H1 (cell line): ENCODE results near the gene CADM1.

ENCODE experiments used
- ASH2L ChIP-seq: fragments of 200-600, 300-600 bp; sonication (generic); IDR thresholded peaks from one replicate; pipeline ENCODE4 v1.7.1; 2017; ENCODE audit warnings: low read length
- CEBPB ChIP-seq: IDR thresholded peaks from 2 replicates; pipeline ENCODE4 v1.6.1; 2012; ENCODE audit warnings: low read depth, low read length
- PHF8 ChIP-seq: fragments of 200-600 bp; sonication (generic); conservative IDR thresholded peaks from 2 replicates; pipeline ENCODE4 v1.7.1; 2012; ENCODE audit warnings: low read depth, mild to moderate bottlenecking, inconsistent platforms, low read length, moderate library complexity
- SP1 ChIP-seq: IDR thresholded peaks from 2 replicates; pipeline ENCODE4 v1.6.1; 2011; ENCODE audit warnings: low read depth, low read length
- TF ChIP-seq, protein P1 (sequence below), 3 experiments: IDR thresholded peaks; 1 replicate in 2 of 3; 2 replicates in 1 of 3; pipeline versions ENCODE4 v1.5.1 to v1.6.1; 2011; ENCODE audit warnings: low read length in 3 of 3, mild to moderate bottlenecking in 3 of 3, inconsistent platforms in 2 of 3, low read depth in 1 of 3, moderate library complexity in 1 of 3; ENCODE audit not compliant: insufficient read depth in 1 of 3; ENCODE audit errors: control extremely low read depth in 1 of 3
- TF ChIP-seq, protein P2 (sequence below): IDR thresholded peaks from 2 replicates; pipeline ENCODE4 v1.6.1; 2011; ENCODE audit warnings: low read length, improper control_type of control experiment

DNA sequence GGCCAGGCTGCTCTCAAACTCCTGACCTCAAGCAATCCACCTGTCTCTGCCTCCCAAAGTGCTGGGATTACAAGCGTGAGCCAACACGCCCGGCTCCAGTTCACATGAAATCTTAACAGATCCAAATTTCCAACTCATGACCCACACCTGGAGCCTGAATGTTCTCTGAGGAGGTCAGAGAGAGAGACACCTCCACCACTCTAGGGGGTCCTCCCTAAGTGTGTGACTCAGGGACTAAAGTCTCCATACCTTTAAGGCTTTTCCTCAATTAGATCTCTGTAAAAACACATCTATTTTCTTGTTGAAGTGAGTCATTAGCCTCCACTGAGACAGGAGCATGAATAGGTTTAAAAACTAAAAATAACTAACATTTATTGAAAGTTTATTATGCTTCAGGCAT lies 376.4 kb downstream of the CADM1 start:
- TF ChIP-seq ASH2L (no peak), SP1 (no peak), PHF8 (no peak), CEBPB (no peak)
- TF ChIP-seq, protein P1, sequence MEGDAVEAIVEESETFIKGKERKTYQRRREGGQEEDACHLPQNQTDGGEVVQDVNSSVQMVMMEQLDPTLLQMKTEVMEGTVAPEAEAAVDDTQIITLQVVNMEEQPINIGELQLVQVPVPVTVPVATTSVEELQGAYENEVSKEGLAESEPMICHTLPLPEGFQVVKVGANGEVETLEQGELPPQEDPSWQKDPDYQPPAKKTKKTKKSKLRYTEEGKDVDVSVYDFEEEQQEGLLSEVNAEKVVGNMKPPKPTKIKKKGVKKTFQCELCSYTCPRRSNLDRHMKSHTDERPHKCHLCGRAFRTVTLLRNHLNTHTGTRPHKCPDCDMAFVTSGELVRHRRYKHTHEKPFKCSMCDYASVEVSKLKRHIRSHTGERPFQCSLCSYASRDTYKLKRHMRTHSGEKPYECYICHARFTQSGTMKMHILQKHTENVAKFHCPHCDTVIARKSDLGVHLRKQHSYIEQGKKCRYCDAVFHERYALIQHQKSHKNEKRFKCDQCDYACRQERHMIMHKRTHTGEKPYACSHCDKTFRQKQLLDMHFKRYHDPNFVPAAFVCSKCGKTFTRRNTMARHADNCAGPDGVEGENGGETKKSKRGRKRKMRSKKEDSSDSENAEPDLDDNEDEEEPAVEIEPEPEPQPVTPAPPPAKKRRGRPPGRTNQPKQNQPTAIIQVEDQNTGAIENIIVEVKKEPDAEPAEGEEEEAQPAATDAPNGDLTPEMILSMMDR (IDR thresholded peaks at IDR 0.05; ENCODE audit: control extremely low read depth in 1 of 3, insufficient read depth in 1 of 3, low read depth in 1 of 3, low read length in 3 of 3), result no peak
- TF ChIP-seq, protein P2, sequence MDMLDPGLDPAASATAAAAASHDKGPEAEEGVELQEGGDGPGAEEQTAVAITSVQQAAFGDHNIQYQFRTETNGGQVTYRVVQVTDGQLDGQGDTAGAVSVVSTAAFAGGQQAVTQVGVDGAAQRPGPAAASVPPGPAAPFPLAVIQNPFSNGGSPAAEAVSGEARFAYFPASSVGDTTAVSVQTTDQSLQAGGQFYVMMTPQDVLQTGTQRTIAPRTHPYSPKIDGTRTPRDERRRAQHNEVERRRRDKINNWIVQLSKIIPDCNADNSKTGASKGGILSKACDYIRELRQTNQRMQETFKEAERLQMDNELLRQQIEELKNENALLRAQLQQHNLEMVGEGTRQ, result no peak
